HL-60/S4 treated with phorbol 12-myristate 13-acetate at 8.2 ng/mL for 4 days and 3 days (cell line): ENCODE measurements around the gene VWCE.

ENCODE experiments used
- in situ Hi-C: fragments of 300-500 bp; cut with MboI; formaldehyde crosslinking; loops from 2 replicates; pipeline ENCODE4 v1.15.0; 2022; ENCODE audit warnings: low sequenced_read_pairs

The VWCE gene

GRCh38 chr11:61287338-61287977 is 7.7 kb downstream of the VWCE start:
- in situ Hi-C loops = no loop called here

- in situ Hi-C loops = no loop called here
Observed at GRCh38 chr11:61283613-61284012, 11.5 kb downstream of the VWCE start.

GRCh38 chr11:61281581-61282250 is 13.4 kb downstream of the VWCE start:
- in situ Hi-C loops = no loop called here

GRCh38 chr11:61280883-61281580 is 14.1 kb downstream of the VWCE start:
- in situ Hi-C loops = no loop called here

GRCh38 chr11:61279934-61280659 is 15.0 kb downstream of the VWCE start:
- in situ Hi-C loops = no loop called here

- in situ Hi-C loops = no loop called here
Observed at GRCh38 chr11:61278001-61278470, 17.1 kb downstream of the VWCE start.

GRCh38 chr11:61277186-61278000 is 17.7 kb downstream of the VWCE start:
- in situ Hi-C loops = no loop called here

GRCh38 chr11:61275191-61275590 is 19.9 kb downstream of the VWCE start:
- in situ Hi-C loops = no loop called here

- in situ Hi-C loops = no loop called here
Observed at GRCh38 chr11:61274084-61274483, 21.0 kb downstream of the VWCE start.

- in situ Hi-C loops = no loop called here
Observed at GRCh38 chr11:61273178-61274078, 21.7 kb downstream of the VWCE start.

GRCh38 chr11:61272731-61273130 is 22.4 kb downstream of the VWCE start:
- in situ Hi-C loops = no loop called here

- in situ Hi-C loops = no loop called here
Observed at GRCh38 chr11:61270354-61271076, 24.6 kb downstream of the VWCE start.

GRCh38 chr11:61268588-61269250 is 26.4 kb downstream of the VWCE start:
- in situ Hi-C loops = no loop called here

GRCh38 chr11:61267437-61267841 is 27.7 kb downstream of the VWCE start:
- in situ Hi-C loops = no loop called here

- in situ Hi-C loops = no loop called here
Observed at GRCh38 chr11:61266602-61267001, 28.5 kb downstream of the VWCE start.

- in situ Hi-C loops = no loop called here
Observed at GRCh38 chr11:61265357-61265756, 29.8 kb downstream of the VWCE start.

GRCh38 chr11:61264795-61265194 is 30.3 kb downstream of the VWCE start:
- in situ Hi-C loops = no loop called here

GRCh38 chr11:61264371-61264770 is 30.7 kb downstream of the VWCE start:
- in situ Hi-C loops = no loop called here
